Tibial nerve (tissue), 4 donors: ENCODE results near the gene UCP3. TPM values are rescaled to one million over a fixed set of nuclear protein-coding genes. Genes with fewer than 3 reads are reported as not detected.

ENCODE experiments used
- DNase-seq, 2 donors: peaks; one replicate each; pipeline ENCODE4 v3.0.0-alpha.2; 2019; ENCODE audit warnings: low spot score in 2 of 2
- H3K27ac ChIP-seq, 4 donors: fragments of 200-600 bp; sonication (generic) in 3 of 4; one replicate each; pipeline ENCODE4 v1.5.1; 2017 to 2019; ENCODE audit warnings: mild to moderate bottlenecking in 1 of 4
- H3K27me3 ChIP-seq, 2 donors: fragments of 200-600 bp; sonication (generic) in 1 of 2; one replicate each; pipeline versions ENCODE4 v1.5.1 to v1.6.0; 2017 to 2019
- H3K36me3 ChIP-seq, 3 donors: fragments of 200-600 bp; sonication (generic); one replicate each; pipeline ENCODE4 v1.5.1; 2018 to 2019
- H3K4me1 ChIP-seq, 4 donors: fragments of 200-600 bp; sonication (generic) in 3 of 4; one replicate each; pipeline ENCODE4 v1.5.1; 2017 to 2019
- H3K4me3 ChIP-seq, 4 donors: fragments of 200-600 bp; sonication (generic) in 3 of 4; one replicate each; pipeline ENCODE4 v1.5.1; 2017 to 2019; ENCODE audit warnings: mild to moderate bottlenecking in 1 of 4, moderate library complexity in 1 of 4
- H3K9me3 ChIP-seq, 4 donors: fragments of 200-600 bp; sonication (generic) in 3 of 4; one replicate each; pipeline ENCODE4 v1.5.1; 2017 to 2019
- CTCF ChIP-seq, 5 experiments: fragments of 200-600 bp in 3 of 5; fragments of 450-650 bp in 2 of 5; sonication (generic) in 3 of 5; IDR thresholded peaks; one replicate each; pipeline ENCODE4 v1.5.1; 2016 to 2019; ENCODE audit warnings: antibody characterized with exemption in 5 of 5, mild to moderate bottlenecking in 3 of 5, moderate library complexity in 2 of 5
- EP300 ChIP-seq, 2 donors: sonication (generic); formaldehyde crosslinking; IDR thresholded peaks; one replicate each; pipeline ENCODE4 v1.6.1; 2017; ENCODE audit warnings: antibody characterized with exemption in 2 of 2, mild to moderate bottlenecking in 1 of 2
- POLR2A ChIP-seq, 2 donors: fragments of 450-650 bp; IDR thresholded peaks; one replicate each; pipeline ENCODE4 v1.6.1; 2017; ENCODE audit warnings: antibody characterized with exemption in 2 of 2, mild to moderate bottlenecking in 2 of 2, moderate library complexity in 2 of 2
- WGBS, 2 donors: methylation state at CpG; one replicate each; pipeline ENCODE4 v1.1.5; 2018; 5-methylcytosine and 5-hydroxymethylcytosine counted together
- total RNA-seq, 4 donors: library from RNA; depleted of rRNA; stranded (reverse); fragments of >200 nt; gene quantifications; one replicate each; pipeline ENCODE4 v1.1.0, GENCODE V29; 2016

Gene UCP3
- total RNA-seq, 4 donors from 2014 or later = 0.78 to 7.5 (median 1.9) TPM

GRCh38 chr11:73997120-73997770 lies 11.6 kb downstream of the UCP3 start:
- DNase-seq = no peak
- H3K27ac ChIP-seq = no peak overlapping the region
- WGBS, 2 donors = 80 to 95% methylated on average over 6 of the region's 6 CpGs
- peaks cover 0 to 23% (median 0%) of the 10 kb centered on the region in 3 donors for H3K36me3 ChIP-seq
- TF ChIP-seq CTCF (IDR thresholded peaks at IDR 0.05) = no peak
- TF ChIP-seq EP300 (IDR thresholded peaks at IDR 0.05) = no peak
- TF ChIP-seq POLR2A (IDR thresholded peaks at IDR 0.05) = no peak
- H3K9me3 ChIP-seq = no peaks in the 10 kb centered on the region
- no peak overlapping the region for H3K4me3 ChIP-seq
- peaks cover 0 to 11% (median 0%) of the 10 kb centered on the region in 4 donors for H3K4me1 ChIP-seq
- no peaks in the 10 kb centered on the region for H3K27me3 ChIP-seq

GRCh38 chr11:73996161-73996747 lies 12.6 kb downstream of the UCP3 start:
- peaks cover 0 to 13% (median 0%) of the 10 kb centered on the region in 3 donors for H3K36me3 ChIP-seq
- no peak for TF ChIP-seq CTCF (IDR thresholded peaks at IDR 0.05)
- TF ChIP-seq POLR2A (IDR thresholded peaks at IDR 0.05) = no peak
- TF ChIP-seq EP300 (IDR thresholded peaks at IDR 0.05) = no peak

GRCh38 chr11:73995731-73996130 lies 13.2 kb downstream of the UCP3 start:
- TF ChIP-seq CTCF (IDR thresholded peaks at IDR 0.05) (no peak), POLR2A (IDR thresholded peaks at IDR 0.05) (no peak), EP300 (IDR thresholded peaks at IDR 0.05) (no peak)
- Histone ChIP-seq H3K27ac (peak overlapping the region in 1 of 4 donors; percentile 57), H3K27me3 (no peaks in the 10 kb centered on the region), H3K9me3 (no peaks in the 10 kb centered on the region), H3K4me3 (no peak overlapping the region), H3K36me3 (peaks cover 0 to 9% (median 0%) of the 10 kb centered on the region in 3 donors), H3K4me1 (peaks cover 0 to 11% (median 0%) of the 10 kb centered on the region in 4 donors)
- DNase-seq = no peak
- 71 to 74% methylated on average over 2 of the region's 2 CpGs for WGBS, 2 donors

More at GRCh38 chr11:73996161-73996747, 12.6 kb downstream of the UCP3 start:
- no peak for DNase-seq
- Histone ChIP-seq H3K4me1 (peaks cover 0 to 11% (median 0%) of the 10 kb centered on the region in 4 donors), H3K4me3 (no peak overlapping the region), H3K27me3 (no peaks in the 10 kb centered on the region), H3K27ac (peak overlapping the region in 1 of 4 donors; percentile 57), H3K9me3 (no peaks in the 10 kb centered on the region)
- WGBS, 2 donors = 81 to 89% methylated on average over 4 of the region's 4 CpGs

GRCh38 chr11:73995247-73995646 lies 13.6 kb downstream of the UCP3 start:
- Histone ChIP-seq H3K27ac (peak overlapping the region in 1 of 4 donors; percentile 57), H3K4me3 (no peak overlapping the region), H3K27me3 (no peaks in the 10 kb centered on the region), H3K9me3 (no peaks in the 10 kb centered on the region), H3K4me1 (peaks cover 0 to 11% (median 0%) of the 10 kb centered on the region in 4 donors), H3K36me3 (peaks cover 0 to 4% (median 0%) of the 10 kb centered on the region in 3 donors)
- TF ChIP-seq POLR2A (IDR thresholded peaks at IDR 0.05) (no peak), EP300 (IDR thresholded peaks at IDR 0.05) (peak in 1 of 2 donors; percentile 28)
- no peak for DNase-seq
- 80 to 90% methylated on average over 2 of the region's 2 CpGs for WGBS, 2 donors

- 76 to 91% methylated on average over 6 of the region's 6 CpGs for WGBS, 2 donors
- TF ChIP-seq CTCF (IDR thresholded peaks at IDR 0.05) (no peak), POLR2A (IDR thresholded peaks at IDR 0.05) (no peak), EP300 (IDR thresholded peaks at IDR 0.05) (no peak)
- Histone ChIP-seq H3K27me3 (no peaks in the 10 kb centered on the region), H3K27ac (no peak overlapping the region), H3K9me3 (no peaks in the 10 kb centered on the region), H3K36me3 (no peaks in the 10 kb centered on the region), H3K4me1 (peaks cover 0 to 11% (median 0%) of the 10 kb centered on the region in 4 donors), H3K4me3 (no peak overlapping the region)
- DNase-seq = no peak
These were observed 17.3 kb downstream of the UCP3 start for GRCh38 chr11:73991471-73992006.
